Stomach (tissue), 9 donors: ENCODE data around the gene G6PD. TPM values are rescaled to one million over a fixed set of nuclear protein-coding genes. Genes with fewer than 3 reads are reported as not detected.

ENCODE experiments used
- DNase-seq, 2 donors: peaks; one replicate each; pipeline versions ENCODE4 v3.0.0 to v3.0.0-alpha.2; 2013 to 2019
- H3K27ac ChIP-seq, 5 donors: fragments of 200-600 bp in 4 of 5; sonication (generic) in 4 of 5; one replicate each; pipeline ENCODE4 v1.5.1; 2013 to 2019; ENCODE audit warnings: mild to moderate bottlenecking in 1 of 5, moderate library complexity in 1 of 5
- H3K27me3 ChIP-seq, 3 donors: fragments of 200-600 bp; sonication (generic); one replicate each; pipeline ENCODE4 v1.5.1; 2017 to 2019; ENCODE audit warnings: mixed run types in 1 of 3
- H3K36me3 ChIP-seq, 4 donors: fragments of 200-600 bp; sonication (generic); 1 replicate in 3 of 4; 2 replicates in 1 of 4; pipeline ENCODE4 v1.5.1; 2016 to 2019
- H3K4me1 ChIP-seq, 4 donors: fragments of 200-600 bp; sonication (generic); one replicate each; pipeline ENCODE4 v1.5.1; 2016 to 2019
- H3K4me3 ChIP-seq, 4 donors: fragments of 200-600 bp; sonication (generic) in 3 of 4; one replicate each; pipeline ENCODE4 v1.5.1; 2016 to 2019; ENCODE audit warnings: mild to moderate bottlenecking in 1 of 4
- H3K9me3 ChIP-seq, 4 donors: fragments of 200-600 bp; sonication (generic); one replicate each; pipeline ENCODE4 v1.5.1; 2016 to 2019
- CTCF ChIP-seq, 7 experiments: fragments of 450-650 bp in 4 of 7; fragments of 200-600 bp in 3 of 7; sonication (generic) in 3 of 7; IDR thresholded peaks; one replicate each; pipeline ENCODE4 v1.5.1; 2016 to 2019; ENCODE audit warnings: antibody characterized with exemption in 7 of 7, control low read depth in 2 of 7, mild to moderate bottlenecking in 1 of 7
- EP300 ChIP-seq: sonication (generic); formaldehyde crosslinking; IDR thresholded peaks from one replicate; pipeline ENCODE4 v1.6.1; 2017; ENCODE audit warnings: antibody characterized with exemption
- POLR2A ChIP-seq, 4 donors: fragments of 450-650 bp; IDR thresholded peaks; one replicate each; pipeline ENCODE4 v1.6.1; 2016; ENCODE audit warnings: antibody characterized with exemption in 4 of 4, control low read depth in 2 of 4, mild to moderate bottlenecking in 1 of 4, moderate library complexity in 1 of 4
- POLR2AphosphoS5 ChIP-seq, 3 donors: sonication (generic); formaldehyde crosslinking; IDR thresholded peaks; one replicate each; pipeline ENCODE4 v1.6.1; 2016; ENCODE audit warnings: antibody characterized with exemption in 3 of 3
- WGBS, 5 donors: extraction: QIAGEN DNeasy Blood & Tissue Kit in 3 of 5; methylation state at CpG; one replicate each; pipeline versions ENCODE4 v1.1.5 to v1.1.7; 2013 to 2018; 5-methylcytosine and 5-hydroxymethylcytosine counted together
- intact Hi-C: fragments of 100-400 bp; cut with DNase I; formaldehyde crosslinking; loops from one replicate; pipeline ENCODE4 v1.15.1; 2023; ENCODE audit warnings: low total_unique reads
- polyA plus RNA-seq, 3 donors: library from polyadenylated mRNA; stranded (reverse); fragments of 200-250 nt; gene quantifications; one replicate each; pipeline ENCODE4 v1.2.3, GENCODE V29; 2013
- total RNA-seq, 5 donors: library from RNA; depleted of rRNA; stranded (reverse); fragments of >200 nt; gene quantifications; one replicate each; pipeline versions ENCODE4 v1.1.0 to v1.2.3, GENCODE V29; 2014 to 2016
- donor health status: healthy with polysubstance abuse.
- donor health status: Bipolar disorder and iron deficiency.
- donor health status: healthy.

The G6PD gene
- total and polyA plus RNA-seq, 8 donors = 10.3 to 41.7 (median 23.4) TPM

DNA sequence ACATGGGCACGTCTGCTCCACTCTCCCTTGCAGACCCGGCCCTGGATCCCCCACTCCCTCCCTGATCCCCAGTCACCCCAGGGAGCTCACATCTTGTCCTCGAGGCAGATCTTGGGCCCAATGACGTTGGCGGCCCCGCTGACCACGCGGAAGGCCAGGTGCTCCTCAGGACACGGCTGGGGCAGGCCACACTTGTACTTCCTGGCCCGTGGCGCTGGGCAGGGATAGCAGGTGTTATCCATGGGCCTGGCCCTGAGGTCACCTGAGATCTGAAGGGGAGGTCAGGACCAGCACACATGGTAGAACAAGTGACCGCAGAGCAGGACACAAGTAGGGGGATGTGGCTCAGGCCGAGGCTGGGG, 38.3 kb downstream of the G6PD start:
- no peak for TF ChIP-seq POLR2A (IDR thresholded peaks at IDR 0.05)
- TF ChIP-seq EP300 = no peak
- WGBS, 5 donors = 79 to 100% (median 90%) methylated on average over 2 to 13 of the region's 13 CpGs
- Histone ChIP-seq H3K27me3 (no peaks in the 10 kb centered on the region), H3K36me3 (peaks cover 0 to 65% (median 55%) of the 10 kb centered on the region in 4 donors), H3K9me3 (peaks cover 0 to 15% (median 5%) of the 10 kb centered on the region in 4 donors), H3K4me1 (no peaks in the 10 kb centered on the region), H3K4me3 (no peak overlapping the region), H3K27ac (no peak overlapping the region)
- intact Hi-C loops = no loop called here
- no peak for DNase-seq

DNA sequence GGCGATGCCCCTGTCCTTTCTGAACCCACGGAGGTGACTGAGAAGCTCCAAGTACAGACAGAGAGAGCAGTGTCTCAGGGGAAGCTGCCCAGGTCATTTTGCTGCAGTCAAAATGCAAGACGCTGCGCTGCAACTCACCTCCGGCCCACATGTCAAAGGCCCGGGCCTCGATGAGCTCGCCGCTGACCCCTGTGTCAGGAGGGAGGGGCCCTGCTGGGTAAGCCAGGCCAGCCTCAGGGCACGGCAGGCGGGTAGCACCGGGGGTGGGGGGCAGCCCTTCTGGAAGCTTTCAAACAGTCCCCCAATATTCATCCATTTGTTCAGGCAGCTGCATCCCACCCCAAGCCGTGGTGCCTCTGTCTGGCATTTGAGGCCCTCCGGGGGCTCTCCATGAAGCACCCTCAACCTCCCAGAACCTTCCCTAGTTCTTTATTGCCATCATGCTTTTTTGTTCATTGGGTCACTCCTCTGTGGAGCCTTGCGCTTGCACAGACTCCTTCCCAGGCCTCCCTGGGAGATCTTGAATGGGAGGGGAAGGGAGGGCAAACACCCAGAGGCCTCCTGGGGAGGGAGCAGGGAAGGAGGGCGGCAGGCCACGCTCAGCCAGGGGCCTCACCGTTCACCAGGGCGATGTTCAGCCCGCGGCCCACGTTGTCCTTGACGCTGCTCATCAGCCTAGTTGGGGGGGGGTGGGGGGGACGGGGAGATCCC, 38.8 kb downstream of the G6PD start:
- no peak overlapping the region for H3K27ac ChIP-seq
- H3K4me1 ChIP-seq = no peaks in the 10 kb centered on the region
- no peaks in the 10 kb centered on the region for H3K27me3 ChIP-seq
- H3K4me3 ChIP-seq = no peak overlapping the region
- TF ChIP-seq CTCF (IDR thresholded peaks at IDR 0.05) (no peak), POLR2A (IDR thresholded peaks at IDR 0.05) (no peak), EP300 (no peak), POLR2AphosphoS5 (IDR thresholded peaks at IDR 0.05) (no peak)
- peaks cover 0 to 15% (median 5%) of the 10 kb centered on the region in 4 donors for H3K9me3 ChIP-seq
- H3K36me3 ChIP-seq = peaks cover 0 to 65% (median 55%) of the 10 kb centered on the region in 4 donors
- 83 to 97% (median 85%) methylated on average over 5 to 24 of the region's 24 CpGs for WGBS, 5 donors
- intact Hi-C loops = no loop called here
- no peak for DNase-seq

- H3K4me3 ChIP-seq = no peak overlapping the region
- H3K9me3 ChIP-seq = peaks cover 0 to 15% (median 5%) of the 10 kb centered on the region in 4 donors
- 91 to 94% (median 92%) methylated on average over 4 to 37 of the region's 37 CpGs for WGBS, 5 donors
- intact Hi-C loops = no loop called here
- H3K4me1 ChIP-seq = no peaks in the 10 kb centered on the region
- no peaks in the 10 kb centered on the region for H3K27me3 ChIP-seq
- TF ChIP-seq CTCF (IDR thresholded peaks at IDR 0.05) (no peak), POLR2A (IDR thresholded peaks at IDR 0.05) (no peak)
- peaks cover 0 to 64% (median 53%) of the 10 kb centered on the region in 4 donors for H3K36me3 ChIP-seq
- no peak for DNase-seq
- no peak overlapping the region for H3K27ac ChIP-seq
Observed at GRCh38 chrX:154506483-154507332, 39.9 kb downstream of the G6PD start.

DNA sequence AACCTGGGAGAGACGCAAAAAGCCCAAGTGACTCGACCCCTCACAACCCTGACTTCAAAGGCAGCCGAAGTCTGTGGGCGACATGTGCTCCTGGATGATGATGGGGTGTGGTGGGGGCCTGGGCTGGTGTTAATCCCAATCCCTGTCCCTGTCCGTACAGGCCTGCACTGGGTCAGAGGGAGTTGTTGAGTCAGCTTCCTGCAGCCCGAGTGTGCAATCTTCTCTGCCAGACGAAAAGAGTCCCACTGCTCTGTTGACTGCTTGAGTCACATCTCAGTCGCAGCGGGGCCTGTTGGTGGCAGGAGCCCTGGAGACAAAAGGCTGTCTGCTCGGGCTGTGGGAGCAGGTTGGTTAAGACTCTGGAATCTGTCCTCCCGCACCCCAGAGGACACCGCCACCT, 40.9 kb downstream of the G6PD start:
- no peak overlapping the region for H3K27ac ChIP-seq
- H3K9me3 ChIP-seq = peaks cover 0 to 15% (median 5%) of the 10 kb centered on the region in 4 donors
- no peaks in the 10 kb centered on the region for H3K4me1 ChIP-seq
- H3K36me3 ChIP-seq = peaks cover 0 to 56% (median 47%) of the 10 kb centered on the region in 4 donors
- 73 to 91% (median 83%) methylated on average over 9 to 12 of the region's 12 CpGs for WGBS, 5 donors
- no peaks in the 10 kb centered on the region for H3K27me3 ChIP-seq
- TF ChIP-seq EP300 (no peak), POLR2AphosphoS5 (IDR thresholded peaks at IDR 0.05) (no peak), POLR2A (IDR thresholded peaks at IDR 0.05) (no peak), CTCF (IDR thresholded peaks at IDR 0.05) (no peak)
- intact Hi-C loops = no loop called here
- no peak overlapping the region for H3K4me3 ChIP-seq
- DNase-seq = no peak
